ENCODE measurements around the gene MYO6. TPM values are rescaled to one million over a fixed set of nuclear protein-coding genes. Genes with fewer than 3 reads are reported as not detected.

Gene MYO6
- total RNA-seq, 2 experiments from 2014 or later, result 4.3 to 4.6 TPM

DNA sequence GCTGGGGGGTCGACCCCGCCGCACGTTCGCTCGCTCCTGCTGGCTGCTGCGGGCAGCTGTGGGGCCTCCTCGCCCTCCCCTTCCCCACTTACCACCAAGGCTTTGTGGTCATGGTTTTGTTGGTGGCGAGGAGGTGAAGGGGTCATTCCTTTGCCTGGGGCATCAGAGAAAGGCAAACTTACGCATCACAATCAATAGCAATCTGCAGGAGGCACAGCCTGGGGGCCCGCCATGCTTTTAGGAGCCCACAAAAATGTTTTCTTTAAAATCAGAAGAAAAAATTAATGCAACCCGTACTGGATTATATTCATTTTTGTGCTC is 186.4 kb downstream of the MYO6 start:
- CTCF ChIA-PET, result interaction anchor here (1.1 to 5.0 kb wide), 4 partner anchors 11 to 288 kb away, joined by 4 to 23 read pairs (median 4); no protein-coding TSS in a partner anchor
- no peak for DNase-seq
- Mint-ChIP-seq H3K27ac (no peak overlapping the region), H3K4me1 (peaks cover 4% of the 10 kb centered on the region), H3K27me3 (peaks cover 13% of the 10 kb centered on the region), H3K9me3 (no peaks in the 10 kb centered on the region), H3K4me3 (no peak overlapping the region), H3K36me3 (ENCODE audit: low read depth) (no peaks in the 10 kb centered on the region)
- POLR2A ChIA-PET, result no interaction called here

DNA sequence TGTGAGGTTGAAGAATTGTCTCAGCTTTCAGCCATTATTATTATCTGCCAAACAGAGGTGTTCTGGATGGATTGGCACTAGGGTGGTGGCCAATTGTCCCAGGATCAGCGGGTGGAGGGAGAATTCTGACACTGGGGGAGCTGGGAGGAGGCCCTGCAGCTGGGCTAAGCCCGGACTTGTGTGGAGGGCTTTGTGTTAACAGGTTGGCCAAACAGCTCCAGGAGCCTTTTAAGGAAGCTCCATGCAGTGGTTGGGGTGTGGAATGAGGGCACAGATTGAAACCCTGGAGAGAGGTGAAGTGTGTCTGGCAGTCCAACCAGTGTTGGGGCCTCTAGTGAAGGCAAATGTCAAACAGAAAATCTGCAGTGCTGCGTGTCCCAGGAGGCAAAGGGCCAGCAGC is 187.6 kb downstream of the MYO6 start:
- Mint-ChIP-seq H3K4me3 (no peak overlapping the region), H3K27me3 (peaks cover 18% of the 10 kb centered on the region), H3K4me1 (peaks cover 4% of the 10 kb centered on the region), H3K9me3 (no peaks in the 10 kb centered on the region), H3K36me3 (ENCODE audit: low read depth) (no peaks in the 10 kb centered on the region), H3K27ac (no peak overlapping the region)
- ChIA-PET CTCF (no interaction called here), POLR2A (no interaction called here)
- no peak for DNase-seq

DNA sequence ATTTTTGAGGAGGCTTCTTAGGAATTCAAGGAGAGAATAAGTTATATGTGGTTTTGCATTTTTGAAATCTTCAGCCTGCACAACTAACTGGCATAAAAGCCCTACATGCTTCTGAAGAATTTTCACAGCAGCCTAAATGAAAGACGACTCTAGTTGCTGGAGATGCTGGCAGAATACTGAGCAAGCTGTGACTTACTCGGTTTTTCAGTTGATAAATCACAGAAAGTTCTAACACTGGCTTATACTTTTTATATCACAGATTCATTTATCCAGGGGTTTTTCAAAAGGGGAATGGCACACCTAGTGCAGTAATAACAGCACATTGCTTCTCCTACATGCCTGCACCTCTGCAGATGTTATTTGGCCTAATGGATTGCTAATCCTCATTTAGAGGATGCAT is 188.8 kb downstream of the MYO6 start:
- POLR2A ChIA-PET, result no interaction called here
- no peaks in the 10 kb centered on the region for H3K9me3 Mint-ChIP-seq
- H3K36me3 Mint-ChIP-seq (ENCODE audit: low read depth), result no peaks in the 10 kb centered on the region
- H3K27ac Mint-ChIP-seq, result no peak overlapping the region
- no peak overlapping the region for H3K4me3 Mint-ChIP-seq
- H3K4me1 Mint-ChIP-seq, result peaks cover 4% of the 10 kb centered on the region
- CTCF ChIA-PET, result no interaction called here
- peaks cover 18% of the 10 kb centered on the region for H3K27me3 Mint-ChIP-seq
- DNase-seq, result no peak

DNA sequence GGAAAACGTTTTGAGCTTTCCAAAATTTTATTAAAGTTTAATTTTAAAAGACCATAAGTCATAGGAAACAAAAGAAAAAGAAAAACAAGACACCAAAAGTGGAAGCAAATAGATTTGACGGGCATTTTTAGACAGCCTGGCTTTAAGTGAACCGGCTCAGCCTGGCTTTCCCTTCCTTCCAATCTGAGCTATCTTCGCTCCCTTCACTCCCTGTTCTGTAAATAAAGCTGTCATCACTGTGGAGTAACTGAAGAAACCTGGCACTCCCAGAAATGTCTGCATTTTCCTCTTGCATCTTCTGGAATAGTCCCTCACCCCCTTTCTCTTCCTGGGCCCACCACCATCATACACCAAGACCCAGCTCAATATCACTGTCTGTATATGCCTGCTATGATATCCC is 191.5 kb downstream of the MYO6 start:
- POLR2A ChIA-PET, result no interaction called here
- Mint-ChIP-seq H3K9me3 (no peaks in the 10 kb centered on the region), H3K36me3 (ENCODE audit: low read depth) (no peaks in the 10 kb centered on the region), H3K4me3 (no peak overlapping the region), H3K27ac (no peak overlapping the region), H3K27me3 (peaks cover 15% of the 10 kb centered on the region), H3K4me1 (no peaks in the 10 kb centered on the region)
- no peak for DNase-seq
- CTCF ChIA-PET, result interaction anchor here (1.4 kb wide), 1 partner anchor 47 kb away, joined by 3 read pairs; no protein-coding TSS in a partner anchor

DNA sequence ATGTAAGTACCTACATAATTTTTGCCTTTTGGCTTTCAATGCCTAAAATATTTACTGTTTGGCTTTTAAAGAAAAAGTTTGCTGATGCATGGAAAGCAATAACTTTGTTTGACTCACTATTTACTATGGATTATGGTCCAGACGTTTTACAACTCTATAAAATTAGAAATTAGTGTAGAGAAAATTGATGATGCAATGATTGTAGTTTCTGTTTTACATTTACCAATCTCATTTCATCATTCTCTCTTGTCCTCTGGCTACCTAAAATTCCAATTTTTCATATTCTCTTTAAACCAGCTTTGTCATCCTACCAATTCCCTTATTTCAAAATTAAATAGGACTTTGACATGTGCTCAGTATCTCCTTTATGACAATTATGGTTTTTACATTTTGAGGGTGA is 192.5 kb downstream of the MYO6 start:
- Mint-ChIP-seq H3K4me1 (no peaks in the 10 kb centered on the region), H3K27ac (no peak overlapping the region), H3K27me3 (peaks cover 9% of the 10 kb centered on the region), H3K36me3 (ENCODE audit: low read depth) (no peaks in the 10 kb centered on the region), H3K9me3 (no peaks in the 10 kb centered on the region), H3K4me3 (no peak overlapping the region)
- DNase-seq, result no peak
- CTCF ChIA-PET, result no interaction called here
- POLR2A ChIA-PET, result no interaction called here

DNA sequence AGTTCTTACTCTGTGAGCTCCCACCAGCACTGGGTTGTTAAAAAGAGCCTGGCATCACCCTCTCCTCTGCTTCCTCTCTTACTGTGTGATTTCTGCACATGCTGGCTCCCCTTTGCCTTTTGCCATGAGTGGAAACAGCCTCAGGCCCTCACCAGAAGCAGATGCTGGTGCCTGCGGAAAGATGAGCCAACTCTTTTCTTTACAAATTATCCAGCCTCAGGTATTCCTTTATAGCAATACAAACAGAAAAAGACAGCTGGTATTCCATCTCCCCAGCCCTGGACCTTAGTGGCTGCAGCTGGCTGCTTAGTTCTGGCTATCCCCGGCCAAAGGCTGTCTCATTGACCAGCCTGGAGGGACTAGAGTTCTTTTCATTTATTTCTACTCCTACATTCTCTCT is 194.3 kb downstream of the MYO6 start:
- no peak overlapping the region for H3K27ac Mint-ChIP-seq
- DNase-seq, result no peak
- H3K4me1 Mint-ChIP-seq, result no peaks in the 10 kb centered on the region
- CTCF ChIA-PET, result interaction anchor here (1.3 kb wide), 1 partner anchor 9 kb away, joined by 3 read pairs; no protein-coding TSS in a partner anchor
- peaks cover 9% of the 10 kb centered on the region for H3K27me3 Mint-ChIP-seq
- no peak overlapping the region for H3K4me3 Mint-ChIP-seq
- POLR2A ChIA-PET, result no interaction called here
- H3K36me3 Mint-ChIP-seq (ENCODE audit: low read depth), result no peaks in the 10 kb centered on the region
- H3K9me3 Mint-ChIP-seq, result no peaks in the 10 kb centered on the region

DNA sequence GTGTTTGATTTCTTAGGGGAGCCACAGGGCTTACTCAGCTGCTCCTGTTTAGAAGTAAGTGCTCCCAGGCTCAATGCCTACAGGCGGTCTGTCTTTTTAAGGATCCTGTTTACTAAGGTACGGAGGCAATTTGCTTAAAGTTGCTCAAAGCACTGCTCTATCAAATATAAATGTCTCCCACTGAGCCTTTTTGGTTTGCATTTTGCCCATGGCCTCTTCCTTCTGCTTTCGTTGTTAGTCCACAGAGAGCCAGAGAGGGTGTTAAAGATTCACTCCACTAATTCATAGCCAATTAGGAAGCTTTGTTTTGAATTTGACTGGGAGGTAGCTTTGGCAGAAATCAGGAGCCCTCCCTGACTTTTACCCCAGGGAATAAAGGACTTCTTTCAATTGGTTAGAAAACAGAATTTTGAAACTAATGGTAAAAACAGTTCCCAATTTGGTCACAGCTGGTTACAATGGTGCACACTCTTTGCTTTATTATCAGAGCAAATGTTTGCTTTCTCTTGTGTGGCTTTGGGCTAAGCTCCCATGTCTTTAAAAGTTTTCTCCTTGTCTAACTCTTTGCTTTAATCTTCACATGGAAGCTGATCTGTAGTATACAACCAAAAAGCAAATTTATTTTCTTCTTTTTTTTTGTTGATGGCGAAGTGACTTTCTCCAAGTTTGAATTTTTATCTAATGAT is 197.2 kb downstream of the MYO6 start:
- ChIA-PET POLR2A (no interaction called here), CTCF (interaction anchor here (0.7 to 1.5 kb wide), 3 partner anchors 11 to 52 kb away, joined by 4 to 5 read pairs (median 5); no protein-coding TSS in a partner anchor)
- Mint-ChIP-seq H3K27ac (no peak overlapping the region), H3K27me3 (peaks cover 6% of the 10 kb centered on the region), H3K4me3 (no peak overlapping the region), H3K4me1 (no peaks in the 10 kb centered on the region), H3K9me3 (no peaks in the 10 kb centered on the region), H3K36me3 (ENCODE audit: low read depth) (no peaks in the 10 kb centered on the region)
- DNase-seq, result no peak

DNA sequence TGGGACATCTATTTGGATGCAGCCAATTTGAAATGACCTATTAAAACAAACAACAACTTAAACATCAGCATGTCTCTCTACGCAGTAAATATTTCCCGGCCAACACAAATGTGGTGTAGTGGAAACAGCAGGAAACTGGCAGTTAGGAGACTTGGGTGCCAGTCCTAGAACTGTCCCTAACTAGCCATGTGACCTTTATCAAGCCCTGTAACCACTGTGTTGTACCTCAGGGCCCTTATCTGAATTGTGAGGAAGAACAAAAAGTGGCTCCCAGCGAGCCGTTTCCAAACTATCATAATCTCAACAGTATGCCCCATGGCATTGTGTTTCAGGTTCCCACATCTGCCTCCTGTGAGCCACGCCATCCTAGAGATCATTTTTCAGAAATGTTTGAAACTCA is 198.9 kb downstream of the MYO6 start:
- Mint-ChIP-seq H3K9me3 (no peaks in the 10 kb centered on the region), H3K4me1 (no peaks in the 10 kb centered on the region), H3K27me3 (peaks cover 5% of the 10 kb centered on the region), H3K4me3 (no peak overlapping the region), H3K27ac (no peak overlapping the region), H3K36me3 (ENCODE audit: low read depth) (no peaks in the 10 kb centered on the region)
- ChIA-PET CTCF (no interaction called here), POLR2A (no interaction called here)
- no peak for DNase-seq

DNA sequence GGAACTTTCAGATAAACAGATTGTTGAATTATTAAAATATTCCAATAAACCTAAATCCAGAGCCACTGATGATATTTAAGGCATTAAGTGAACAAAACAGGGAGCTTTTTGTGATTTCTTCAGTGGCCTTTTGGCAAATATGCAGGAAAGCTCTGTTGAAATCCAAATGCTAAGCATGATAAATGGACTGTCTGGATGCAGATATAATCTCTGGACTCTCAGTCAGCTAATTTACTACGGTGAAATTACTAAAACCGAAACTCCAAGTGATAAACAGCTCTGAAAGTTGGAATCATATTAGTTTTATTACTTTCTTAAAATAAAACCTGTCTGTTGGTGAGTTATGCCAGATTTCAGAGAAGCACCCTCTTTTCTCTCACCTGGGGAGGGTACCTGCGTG is 203.1 kb downstream of the MYO6 start:
- no peaks in the 10 kb centered on the region for H3K36me3 Mint-ChIP-seq (ENCODE audit: low read depth)

DNA sequence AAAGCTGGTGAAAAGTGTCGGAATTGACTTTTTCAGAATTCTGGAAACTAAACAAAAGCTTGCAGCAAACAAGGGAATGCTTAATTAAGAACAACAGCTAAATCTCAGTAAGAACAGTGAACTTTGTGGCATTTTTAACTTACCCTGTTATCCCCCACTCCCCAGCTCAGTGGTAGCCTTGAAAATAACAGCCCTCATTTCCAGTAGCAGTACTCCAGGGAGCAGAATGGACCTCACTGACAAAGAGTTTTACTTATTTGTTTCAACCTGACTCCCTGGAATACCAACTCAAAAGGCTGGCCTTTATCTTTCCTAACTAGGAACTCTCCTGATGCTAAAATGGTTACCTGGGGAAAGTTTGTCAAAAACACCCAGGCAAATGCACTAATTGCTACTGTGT is 214.5 kb downstream of the MYO6 start:
- POLR2A ChIA-PET, result no interaction called here
- H3K27me3 Mint-ChIP-seq, result peaks cover 3% of the 10 kb centered on the region
- H3K4me3 Mint-ChIP-seq, result no peak overlapping the region

More for the DNA sequence above, 203.1 kb downstream of the MYO6 start:
- no peak overlapping the region for H3K4me3 Mint-ChIP-seq
- H3K4me1 Mint-ChIP-seq, result no peaks in the 10 kb centered on the region
- H3K27ac Mint-ChIP-seq, result no peak overlapping the region
- H3K9me3 Mint-ChIP-seq, result no peaks in the 10 kb centered on the region
- ChIA-PET POLR2A (no interaction called here), CTCF (no interaction called here)
- H3K27me3 Mint-ChIP-seq, result peaks cover 3% of the 10 kb centered on the region
- DNase-seq, result no peak

DNA sequence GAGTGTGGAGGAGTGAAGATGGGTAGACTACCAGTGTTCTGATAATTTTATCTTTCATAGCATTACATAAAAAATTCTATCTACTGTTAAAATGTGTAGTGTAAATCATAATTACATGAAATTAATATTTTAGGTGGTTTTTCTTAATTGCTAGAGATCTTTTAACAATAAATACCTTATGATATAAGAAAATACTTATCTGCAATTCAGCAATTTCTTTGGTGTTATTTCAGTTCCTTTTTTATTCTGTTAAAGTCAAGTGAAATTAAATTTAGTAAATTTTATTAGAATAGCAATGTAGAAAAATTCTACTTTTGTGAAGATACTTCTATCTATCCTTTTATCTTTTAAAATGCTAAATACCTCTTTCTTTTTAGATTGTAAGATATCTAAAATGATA is 219.1 kb downstream of the MYO6 start:
- no peak overlapping the region for H3K4me3 Mint-ChIP-seq
- ChIA-PET CTCF (no interaction called here), POLR2A (no interaction called here)
- no peaks in the 10 kb centered on the region for H3K4me1 Mint-ChIP-seq
- H3K27me3 Mint-ChIP-seq, result peaks cover 4% of the 10 kb centered on the region
- no peaks in the 10 kb centered on the region for H3K36me3 Mint-ChIP-seq (ENCODE audit: low read depth)
- no peak for DNase-seq
- no peak overlapping the region for H3K27ac Mint-ChIP-seq
- no peaks in the 10 kb centered on the region for H3K9me3 Mint-ChIP-seq

More for the DNA sequence above, 214.5 kb downstream of the MYO6 start:
- Mint-ChIP-seq H3K9me3 (no peaks in the 10 kb centered on the region), H3K36me3 (ENCODE audit: low read depth) (no peaks in the 10 kb centered on the region), H3K4me1 (no peaks in the 10 kb centered on the region), H3K27ac (no peak overlapping the region)
- CTCF ChIA-PET, result no interaction called here
- no peak for DNase-seq

Other genes with a start within 250 kb of the MYO6 start
- gene SENP6, start 147.4 kb upstream of the MYO6 start, total RNA-seq, result 10 to 100 TPM; 58.6 to 59.2 TPM